Right ventricle myocardium inferior (tissue), 1 donor: ENCODE data around the gene NUP210. TPM values are rescaled to one million over a fixed set of nuclear protein-coding genes. Genes with fewer than 3 reads are reported as not detected.

Experiments used
- ATAC-seq: fragments of 200-7000 bp; cut with Tn5 transposase; one replicate; pipeline ENCODE4 v1.9.1; 2020; ENCODE audit warnings: mild to moderate bottlenecking, moderate library complexity
- DNase-seq: peaks from one replicate; pipeline ENCODE4 v3.0.0; 2021; ENCODE audit errors: missing footprints
- intact Hi-C: fragments of 100-400 bp; cut with DNase I; formaldehyde crosslinking; loops from one replicate; pipeline ENCODE4 v1.11.0; 2022
- total RNA-seq: library from RNA; stranded (reverse); fragmentation: NEBNext Ultra II Directional; extraction: Animal tissue kit (Norgen Biotek cat#: 25700); gene quantifications from one replicate; pipeline ENCODE4 v1.2.1, GENCODE V29; 2021
- donor health status: DM: no; HTN: yes; CAD: no; lungs with severe emphysema.

NUP210 gene
- total RNA-seq, 1 donor from 2014 or later: 3.5 TPM

GRCh38 chr3:13364602-13365271 lies 55.4 kb downstream of the NUP210 start:
- ATAC-seq (no peak), DNase-seq (peak; percentile 15)
- intact Hi-C loops: no loop called here

GRCh38 chr3:13362551-13362950 lies 57.6 kb downstream of the NUP210 start:
- DNase-seq (peak; percentile 67), ATAC-seq (no peak)
- intact Hi-C loops: no loop called here

GRCh38 chr3:13359916-13360315 lies 60.2 kb downstream of the NUP210 start:
- DNase-seq (peak; percentile 9), ATAC-seq (no peak)
- intact Hi-C loops: no loop called here

DNA sequence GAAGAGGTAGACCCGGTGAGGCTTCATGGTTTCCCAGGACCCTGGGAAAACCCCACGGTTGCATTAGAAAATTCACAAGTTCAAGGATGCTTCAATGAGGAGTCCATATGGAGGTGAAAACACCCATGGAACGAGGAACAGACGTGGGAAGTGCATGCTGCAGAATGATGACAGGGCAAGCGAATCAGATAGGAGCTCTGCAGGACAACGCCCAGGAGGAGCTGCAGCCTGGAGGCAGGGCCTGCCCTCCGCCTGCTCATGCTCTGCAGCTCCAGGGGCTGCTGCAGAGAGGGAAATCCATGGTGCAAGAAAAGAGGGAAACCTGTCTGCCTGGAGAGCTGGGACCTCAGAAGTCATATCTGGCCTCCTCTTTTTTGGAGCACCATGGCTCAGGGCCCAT lies 61.5 kb downstream of the NUP210 start:
- DNase-seq (no peak), ATAC-seq (no peak)
- intact Hi-C loops: no loop called here

DNA sequence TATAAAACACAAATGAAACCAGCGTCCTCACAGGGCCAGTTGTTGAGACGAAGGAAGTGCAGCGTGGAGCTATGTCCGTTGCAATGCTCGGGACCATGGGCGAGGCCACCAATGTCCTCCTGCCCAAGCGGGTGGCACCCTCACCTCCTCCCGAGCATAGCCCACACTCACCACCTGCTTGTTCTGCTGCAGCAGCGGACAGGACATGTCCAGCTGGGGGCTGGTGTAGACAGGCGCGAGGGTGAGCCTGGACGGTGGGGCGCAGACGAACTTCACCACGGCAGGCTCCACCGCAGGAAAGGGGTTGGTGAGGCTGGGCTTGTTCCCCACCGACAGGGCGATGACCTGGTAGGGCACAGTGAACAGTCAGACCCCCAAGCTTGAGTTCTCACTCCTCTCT lies 62.1 kb downstream of the NUP210 start:
- intact Hi-C loops: no loop called here
- ATAC-seq (no peak), DNase-seq (no peak)

GRCh38 chr3:13357074-13357473 lies 63.0 kb downstream of the NUP210 start:
- intact Hi-C loops: no loop called here
- DNase-seq: no peak
- no peak for ATAC-seq

- intact Hi-C loops: no loop called here
- DNase-seq (no peak), ATAC-seq (no peak)
Measured at GRCh38 chr3:13353936-13354542, 66.1 kb downstream of the NUP210 start.

- no peak for ATAC-seq
- intact Hi-C loops: no loop called here
- DNase-seq: no peak
Measured at GRCh38 chr3:13353506-13353905, 66.6 kb downstream of the NUP210 start.

DNA sequence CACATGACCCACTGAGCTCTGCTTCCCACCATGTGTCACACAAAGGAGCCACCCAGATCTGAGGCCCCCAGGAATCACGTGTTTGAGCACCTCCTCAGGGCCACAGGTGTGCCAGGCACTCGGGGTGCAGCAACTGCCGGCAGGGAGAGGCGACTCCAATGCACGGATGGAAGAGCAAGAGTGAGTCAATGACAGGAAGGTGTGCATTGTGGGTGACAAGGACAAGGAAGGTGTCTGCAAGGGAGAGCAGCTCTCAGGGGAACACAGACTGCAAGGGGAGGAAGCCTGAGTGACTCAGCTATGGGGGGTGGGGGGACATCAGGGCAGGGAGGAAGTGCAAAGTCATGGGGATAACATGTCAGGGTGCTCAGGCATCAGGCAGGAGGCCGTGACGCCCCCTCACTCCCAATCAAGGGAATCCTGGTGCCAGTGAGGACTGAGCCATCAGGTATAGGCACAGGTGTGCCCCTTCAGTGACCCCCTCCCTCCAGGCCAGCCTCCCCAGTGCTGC lies 67.4 kb downstream of the NUP210 start:
- intact Hi-C loops: no loop called here
- ATAC-seq: no peak
- no peak for DNase-seq

GRCh38 chr3:13349823-13350222 lies 70.3 kb downstream of the NUP210 start:
- ATAC-seq: no peak
- DNase-seq: no peak
- intact Hi-C loops: loop anchor here (10.0 kb wide), 1 partner anchor 105 kb away; no protein-coding TSS in a partner anchor

GRCh38 chr3:13348661-13349396 lies 71.3 kb downstream of the NUP210 start:
- peak; percentile 40 for DNase-seq
- no peak for ATAC-seq
- intact Hi-C loops: loop anchor here (10.0 kb wide), 1 partner anchor 106 kb away; no protein-coding TSS in a partner anchor

DNA sequence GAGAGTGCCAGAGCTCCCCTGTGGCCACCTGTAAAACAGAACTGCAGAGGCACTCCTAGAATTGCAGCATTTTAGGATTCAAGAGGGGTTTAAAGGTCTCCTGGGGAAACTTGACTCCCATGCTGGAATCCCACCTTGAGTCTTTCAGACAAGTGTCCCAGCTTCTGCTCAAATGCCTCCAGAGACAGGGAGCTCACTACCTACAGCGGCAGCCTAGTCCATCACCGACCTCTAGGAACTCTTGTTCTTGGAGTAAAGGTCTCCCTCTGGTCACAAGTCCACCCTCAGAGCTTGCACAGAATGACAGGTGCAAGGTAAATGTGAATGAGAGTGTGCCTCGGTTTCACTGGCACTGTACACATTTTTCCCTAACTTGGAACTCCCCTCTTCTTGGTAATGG lies 72.0 kb downstream of the NUP210 start:
- ATAC-seq (no peak), DNase-seq (no peak)
- intact Hi-C loops: loop anchor here (10.0 kb wide), 1 partner anchor 107 kb away; no protein-coding TSS in a partner anchor

- ATAC-seq (peak; percentile 17), DNase-seq (peak; percentile 21)
- intact Hi-C loops: loop anchor here (10.0 kb wide), 1 partner anchor 107 kb away; no protein-coding TSS in a partner anchor
Measured at GRCh38 chr3:13347390-13347950, 72.7 kb downstream of the NUP210 start.

DNA sequence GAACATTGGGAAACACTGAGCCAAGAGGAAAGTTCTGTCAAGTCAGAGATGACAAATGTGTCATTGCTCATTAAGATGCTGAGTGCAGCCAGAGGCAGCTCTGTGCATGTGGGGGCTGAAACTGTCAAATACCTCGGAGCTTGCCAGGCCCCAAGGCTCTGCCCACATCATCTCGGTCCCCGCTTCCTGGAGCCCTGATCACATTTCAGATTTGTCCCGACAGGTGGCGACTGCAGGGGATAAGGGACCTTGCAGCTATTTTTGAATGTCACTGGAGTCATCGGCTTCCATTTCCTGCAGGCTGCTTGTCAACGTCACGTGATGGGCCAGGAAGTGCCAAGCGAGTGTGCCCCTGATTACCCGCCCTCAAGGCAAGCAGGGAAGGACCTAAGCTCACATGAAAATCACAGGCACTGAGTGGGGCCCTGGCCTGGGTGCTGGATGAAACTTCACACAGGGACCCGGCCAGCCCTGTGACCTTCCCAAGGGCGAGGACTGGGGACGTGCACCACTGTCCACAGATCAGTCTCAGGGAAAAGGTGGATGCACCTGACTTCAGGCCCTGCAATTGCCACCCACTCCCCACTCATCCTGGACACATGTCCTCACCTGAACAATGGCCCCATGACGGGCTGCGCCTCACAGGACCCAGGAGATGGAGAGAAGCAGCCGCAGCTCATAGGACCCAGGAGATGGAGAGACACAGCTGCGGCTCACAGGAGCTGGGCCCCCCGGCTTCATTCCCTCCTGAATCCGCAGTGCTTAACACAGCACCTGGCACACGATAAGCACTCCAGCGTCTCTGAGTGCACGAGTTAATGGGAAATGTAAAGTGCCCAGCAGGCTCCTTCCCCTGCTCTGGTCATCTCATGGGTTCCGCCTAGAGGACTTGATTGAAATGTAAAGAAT lies 73.4 kb downstream of the NUP210 start:
- ATAC-seq: peak; percentile 34
- intact Hi-C loops: loop anchor here (10.0 kb wide), 1 partner anchor 108 kb away; no protein-coding TSS in a partner anchor
- peak; percentile 70 for DNase-seq

- no peak for DNase-seq
- no peak for ATAC-seq
- intact Hi-C loops: loop anchor here (10.0 kb wide), 1 partner anchor 109 kb away; no protein-coding TSS in a partner anchor
Measured at GRCh38 chr3:13345772-13346171, 74.3 kb downstream of the NUP210 start.

DNA sequence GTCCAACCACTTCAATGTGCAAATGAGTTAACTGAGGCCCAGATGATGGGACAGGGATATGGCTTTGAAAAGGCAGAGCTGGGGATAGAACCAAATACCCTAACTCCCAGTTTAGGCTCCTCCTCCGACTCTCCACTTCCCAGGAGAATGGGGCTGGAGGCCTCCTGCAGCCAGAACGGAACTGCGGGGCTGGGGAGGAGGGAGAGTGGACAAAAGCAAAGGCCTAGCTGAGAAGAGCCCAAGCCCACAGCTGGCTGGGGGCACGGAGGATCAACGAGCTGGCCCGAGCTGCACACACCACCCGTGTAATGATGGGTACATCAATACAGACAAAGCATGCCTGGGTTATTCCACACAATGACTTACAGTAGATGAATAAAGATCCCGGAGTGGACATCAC lies 74.8 kb downstream of the NUP210 start:
- ATAC-seq: no peak
- DNase-seq: peak; percentile 5
- intact Hi-C loops: loop anchor here (10.0 kb wide), 1 partner anchor 110 kb away; no protein-coding TSS in a partner anchor

GRCh38 chr3:13344663-13345062 lies 75.5 kb downstream of the NUP210 start:
- DNase-seq (peak; percentile 16), ATAC-seq (no peak)
- intact Hi-C loops: loop anchor here (10.0 kb wide), 1 partner anchor 110 kb away; no protein-coding TSS in a partner anchor

- intact Hi-C loops: loop anchor here (10.0 kb wide), 1 partner anchor 111 kb away; no protein-coding TSS in a partner anchor
- ATAC-seq (no peak), DNase-seq (no peak)
Measured at GRCh38 chr3:13343601-13344000, 76.5 kb downstream of the NUP210 start.
